ENCODE results near the gene PYCARD. TPM values are rescaled to one million over a fixed set of nuclear protein-coding genes. Genes with fewer than 3 reads are reported as not detected.

The PYCARD gene
- total and polyA plus RNA-seq, 8 donors = 13.2 to 59.8 (median 18.6) TPM

DNA sequence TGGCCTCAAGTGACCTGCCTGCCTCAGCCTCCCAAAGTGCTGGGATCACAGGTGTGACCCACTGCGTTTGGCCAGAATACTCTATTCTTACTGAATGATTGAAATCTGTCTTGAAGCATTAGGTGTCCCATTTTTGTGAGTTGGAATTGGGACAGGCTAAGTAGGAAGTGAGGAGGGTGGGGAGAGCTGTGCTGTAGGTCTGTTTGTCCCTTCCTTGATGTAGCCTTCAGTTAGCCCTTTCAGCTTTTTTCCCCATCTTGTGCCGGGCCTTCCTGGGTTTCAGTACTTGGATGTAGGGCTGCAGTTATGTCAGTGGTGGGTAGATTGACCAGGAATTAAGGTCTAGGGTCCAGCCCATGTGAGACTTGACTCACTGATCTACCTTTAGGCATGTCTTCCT, 8.7 kb downstream of the PYCARD start:
- no peak for ATAC-seq
- DNase-seq = no peak
- Histone ChIP-seq H3K27me3 (no peaks in the 10 kb centered on the region), H3K4me1 (peaks cover 0 to 15% of the 10 kb centered on the region in 2 donors), H3K36me3 (peaks cover 0 to 93% of the 10 kb centered on the region in 2 donors), H3K27ac (no peak overlapping the region), H3K4me3 (no peak overlapping the region), H3K9me3 (no peaks in the 10 kb centered on the region)
- TF ChIP-seq, protein P1, sequence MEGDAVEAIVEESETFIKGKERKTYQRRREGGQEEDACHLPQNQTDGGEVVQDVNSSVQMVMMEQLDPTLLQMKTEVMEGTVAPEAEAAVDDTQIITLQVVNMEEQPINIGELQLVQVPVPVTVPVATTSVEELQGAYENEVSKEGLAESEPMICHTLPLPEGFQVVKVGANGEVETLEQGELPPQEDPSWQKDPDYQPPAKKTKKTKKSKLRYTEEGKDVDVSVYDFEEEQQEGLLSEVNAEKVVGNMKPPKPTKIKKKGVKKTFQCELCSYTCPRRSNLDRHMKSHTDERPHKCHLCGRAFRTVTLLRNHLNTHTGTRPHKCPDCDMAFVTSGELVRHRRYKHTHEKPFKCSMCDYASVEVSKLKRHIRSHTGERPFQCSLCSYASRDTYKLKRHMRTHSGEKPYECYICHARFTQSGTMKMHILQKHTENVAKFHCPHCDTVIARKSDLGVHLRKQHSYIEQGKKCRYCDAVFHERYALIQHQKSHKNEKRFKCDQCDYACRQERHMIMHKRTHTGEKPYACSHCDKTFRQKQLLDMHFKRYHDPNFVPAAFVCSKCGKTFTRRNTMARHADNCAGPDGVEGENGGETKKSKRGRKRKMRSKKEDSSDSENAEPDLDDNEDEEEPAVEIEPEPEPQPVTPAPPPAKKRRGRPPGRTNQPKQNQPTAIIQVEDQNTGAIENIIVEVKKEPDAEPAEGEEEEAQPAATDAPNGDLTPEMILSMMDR (IDR thresholded peaks at IDR 0.05) = no peak
- intact Hi-C loops (cut with DNase I) = no loop called here

DNA sequence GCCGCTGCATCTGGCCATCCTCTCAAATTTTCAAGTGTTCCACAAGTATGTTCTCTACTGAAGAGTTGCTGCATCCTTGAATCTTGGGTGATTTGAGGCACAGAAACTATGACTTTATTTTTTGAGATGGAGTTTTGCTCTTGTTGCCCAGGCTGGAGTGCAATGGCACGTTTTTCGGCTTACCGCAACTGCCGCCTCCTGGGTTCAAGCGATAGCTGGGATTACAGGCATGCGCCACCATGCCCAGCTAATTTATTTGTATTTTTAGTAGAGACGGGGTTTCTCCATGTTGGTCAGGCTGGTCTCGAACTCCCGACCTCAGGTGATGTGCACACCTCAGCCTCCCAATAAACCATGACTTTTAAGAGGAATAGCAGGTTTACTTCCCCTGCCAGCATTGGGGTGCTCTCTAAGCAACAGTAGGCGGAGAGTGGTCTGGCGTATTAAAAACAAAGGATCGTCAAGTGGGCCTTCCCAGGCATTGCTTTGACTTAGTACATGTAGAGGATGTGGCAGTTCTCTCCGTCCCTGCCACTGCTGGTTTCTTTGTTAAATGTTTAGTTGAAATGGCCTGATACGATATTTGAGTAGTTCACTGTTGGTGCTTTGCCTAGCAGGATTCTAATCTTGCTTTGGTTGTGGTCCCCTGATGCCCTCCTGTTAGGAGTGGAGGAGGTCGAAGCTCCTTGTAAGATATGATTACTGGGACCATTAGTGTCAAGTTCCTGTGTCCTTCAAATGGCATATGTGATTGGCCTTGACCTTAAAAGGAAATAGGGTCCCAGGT, 9.5 kb downstream of the PYCARD start:
- no peaks in the 10 kb centered on the region for H3K9me3 ChIP-seq
- peaks cover 0 to 95% of the 10 kb centered on the region in 2 donors for H3K36me3 ChIP-seq
- TF ChIP-seq, protein P1 (IDR thresholded peaks at IDR 0.05) = no peak
- H3K4me3 ChIP-seq = no peak overlapping the region
- no peak overlapping the region for H3K27ac ChIP-seq
- no peaks in the 10 kb centered on the region for H3K27me3 ChIP-seq
- H3K4me1 ChIP-seq = peaks cover 0 to 17% of the 10 kb centered on the region in 2 donors
- intact Hi-C loops (cut with DNase I) = no loop called here
- DNase-seq (no peak), ATAC-seq (no peak)

DNA sequence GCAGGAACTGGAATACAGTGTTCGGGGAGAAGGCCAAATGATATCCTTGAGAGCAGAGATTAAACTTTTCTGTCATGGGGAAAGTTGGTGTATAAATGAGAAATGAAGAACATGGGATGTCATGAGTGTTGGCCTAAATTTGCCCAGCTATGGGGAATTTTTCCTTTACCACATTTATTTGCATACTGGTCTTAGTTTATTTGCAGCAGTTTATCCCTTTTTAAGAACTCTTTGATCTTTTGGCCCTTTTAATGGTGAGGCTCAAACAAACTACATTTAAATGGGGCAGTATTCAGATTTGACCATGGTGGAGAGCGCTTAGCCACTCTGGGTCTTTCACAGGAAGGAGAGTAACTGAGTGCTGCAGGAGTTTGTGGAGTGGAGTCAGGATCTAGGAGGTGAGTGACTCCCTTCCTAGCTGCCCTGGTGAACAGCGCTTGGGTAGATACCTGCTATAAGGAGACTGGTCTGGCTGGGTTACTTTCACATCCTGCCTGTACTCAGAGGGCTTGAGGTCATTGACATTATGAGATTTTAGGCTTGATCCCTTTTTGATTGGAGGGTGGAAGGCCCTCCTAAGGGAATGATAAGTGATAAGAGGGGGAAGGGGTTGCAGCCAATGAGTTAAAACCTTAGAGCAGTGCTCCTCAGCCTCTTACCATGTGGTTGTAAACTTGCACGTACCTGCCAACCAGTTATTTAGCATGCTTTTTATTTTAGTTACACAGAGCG, 10.7 kb downstream of the PYCARD start:
- H3K27ac ChIP-seq = no peak overlapping the region
- ATAC-seq (no peak), DNase-seq (no peak)
- no peak overlapping the region for H3K4me3 ChIP-seq
- peaks cover 4 to 100% of the 10 kb centered on the region in 2 donors for H3K36me3 ChIP-seq
- TF ChIP-seq, protein P1 (IDR thresholded peaks at IDR 0.05) = no peak
- H3K9me3 ChIP-seq = no peaks in the 10 kb centered on the region
- no peaks in the 10 kb centered on the region for H3K27me3 ChIP-seq
- intact Hi-C loops (cut with DNase I) = no loop called here
- H3K4me1 ChIP-seq = peaks cover 0 to 22% of the 10 kb centered on the region in 2 donors

DNA sequence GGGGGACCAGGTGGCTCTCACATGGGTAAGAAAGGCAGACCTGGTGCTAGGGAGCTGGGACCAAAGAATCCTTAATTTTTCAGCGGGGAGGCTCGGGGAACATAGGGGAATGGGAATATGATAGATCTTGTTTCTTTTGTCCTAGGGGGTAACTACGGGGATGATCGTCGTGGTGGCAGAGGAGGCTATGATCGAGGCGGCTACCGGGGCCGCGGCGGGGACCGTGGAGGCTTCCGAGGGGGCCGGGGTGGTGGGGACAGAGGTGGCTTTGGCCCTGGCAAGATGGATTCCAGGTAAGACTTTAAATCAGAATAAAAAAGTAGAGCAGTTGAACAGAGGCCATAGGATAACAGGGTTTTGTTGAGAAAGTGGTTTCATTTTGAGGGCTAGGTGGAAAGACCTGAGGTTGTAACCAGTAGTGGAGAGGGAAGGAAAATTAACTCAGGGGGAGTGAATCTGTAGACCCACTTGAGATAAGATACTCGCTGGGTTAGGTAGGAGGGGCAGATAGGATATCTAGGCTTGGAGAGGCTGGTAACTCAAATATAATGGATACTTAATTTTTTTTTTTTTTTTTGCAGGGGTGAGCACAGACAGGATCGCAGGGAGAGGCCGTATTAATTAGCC, 11.6 kb downstream of the PYCARD start:
- Histone ChIP-seq H3K27ac (no peak overlapping the region), H3K9me3 (no peaks in the 10 kb centered on the region), H3K4me1 (peaks cover 0 to 22% of the 10 kb centered on the region in 2 donors), H3K36me3 (peaks cover 5 to 100% of the 10 kb centered on the region in 2 donors), H3K4me3 (no peak overlapping the region), H3K27me3 (no peaks in the 10 kb centered on the region)
- DNase-seq (no peak), ATAC-seq (no peak)
- TF ChIP-seq, protein P1 (IDR thresholded peaks at IDR 0.05) = no peak
- intact Hi-C loops (cut with DNase I) = no loop called here

DNA sequence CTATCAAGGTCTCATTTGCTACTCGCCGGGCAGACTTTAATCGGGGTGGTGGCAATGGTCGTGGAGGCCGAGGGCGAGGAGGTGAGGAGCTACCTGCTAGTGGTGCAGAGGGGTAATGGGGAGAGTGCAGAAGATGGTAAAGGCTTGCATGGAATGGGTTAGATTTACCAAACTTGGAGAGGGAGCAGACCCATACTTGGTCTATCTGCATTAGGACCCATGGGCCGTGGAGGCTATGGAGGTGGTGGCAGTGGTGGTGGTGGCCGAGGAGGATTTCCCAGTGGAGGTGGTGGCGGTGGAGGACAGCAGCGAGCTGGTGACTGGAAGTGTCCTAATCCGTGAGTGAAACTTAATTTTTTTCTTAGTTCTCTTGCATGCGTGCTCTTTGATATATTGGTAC, 12.5 kb downstream of the PYCARD start:
- H3K27ac ChIP-seq = no peak overlapping the region

More for the DNA sequence above, 12.5 kb downstream of the PYCARD start:
- no peaks in the 10 kb centered on the region for H3K9me3 ChIP-seq
- TF ChIP-seq, protein P1 (IDR thresholded peaks at IDR 0.05) = no peak
- intact Hi-C loops (cut with DNase I) = no loop called here
- H3K36me3 ChIP-seq = peaks cover 5 to 100% of the 10 kb centered on the region in 2 donors
- ATAC-seq = no peak
- no peaks in the 10 kb centered on the region for H3K27me3 ChIP-seq
- H3K4me3 ChIP-seq = no peak overlapping the region
- H3K4me1 ChIP-seq = peaks cover 0 to 27% of the 10 kb centered on the region in 2 donors
- no peak for DNase-seq

Data from left lung (tissue), 10 donors.